RWPE2 (cell line): ENCODE data around the gene MAN1A1.

Experiments used
- ATAC-seq: fragments of 200-7000 bp; cut with Tn5 transposase; 3 replicates; pipeline ENCODE4 v1.9.1; 2021; ENCODE audit warnings: low read depth
- DNase-seq: peaks from one replicate; pipeline ENCODE4 v3.0.0-alpha.2; 2020; ENCODE audit warnings: low spot score
- H3K27ac ChIP-seq: fragments of 450-650 bp; 2 replicates; pipeline ENCODE4 v1.5.1; 2017; ENCODE audit warnings: mild to moderate bottlenecking; ENCODE audit not compliant: poor library complexity, severe bottlenecking
- H3K27me3 ChIP-seq: fragments of 250-450 bp; sonication (Bioruptor Pico); 2 replicates; pipeline ENCODE4 v1.5.1; 2021; ENCODE audit warnings: mild to moderate bottlenecking, moderate library complexity; ENCODE audit not compliant: insufficient read depth, poor library complexity, severe bottlenecking
- H3K36me3 ChIP-seq: fragments of 250-450 bp; sonication (Bioruptor Pico); 2 replicates; pipeline ENCODE4 v1.5.1; 2020; ENCODE audit warnings: low read depth, mild to moderate bottlenecking, moderate library complexity
- H3K4me1 ChIP-seq: fragments of 250-450 bp; sonication (Bioruptor Pico); 2 replicates; pipeline ENCODE4 v1.5.1; 2021; ENCODE audit warnings: mild to moderate bottlenecking, moderate library complexity; ENCODE audit not compliant: insufficient read depth, poor library complexity, severe bottlenecking
- H3K4me3 ChIP-seq: fragments of 250-450 bp; sonication (Bioruptor Pico); 2 replicates; pipeline ENCODE4 v1.5.1; 2021; ENCODE audit warnings: mild to moderate bottlenecking, moderate library complexity; ENCODE audit not compliant: severe bottlenecking
- H3K9me3 ChIP-seq: fragments of 250-450 bp; sonication (Bioruptor Pico); 2 replicates; pipeline ENCODE4 v1.5.1; 2021; ENCODE audit warnings: mild to moderate bottlenecking, moderate library complexity; ENCODE audit not compliant: severe bottlenecking
- CTCF ChIP-seq: fragments of 450-650 bp; IDR thresholded peaks from one replicate; pipeline ENCODE4 v1.5.1; 2017; ENCODE audit warnings: mild to moderate bottlenecking, moderate library complexity; ENCODE audit not compliant: poor library complexity, severe bottlenecking

MAN1A1 gene

GRCh38 chr6:119230160-119230559 is 119.4 kb downstream of the MAN1A1 start:
- Histone ChIP-seq H3K4me1 (no peaks in the 10 kb centered on the region), H3K9me3 (peaks cover 2% of the 10 kb centered on the region), H3K36me3 (no peaks in the 10 kb centered on the region), H3K4me3 (no peak overlapping the region), H3K27me3 (no peaks in the 10 kb centered on the region), H3K27ac (no peak overlapping the region)
- DNase-seq (no peak), ATAC-seq (no peak)
- no peak for TF ChIP-seq CTCF

- no peak for ATAC-seq
- Histone ChIP-seq H3K36me3 (no peaks in the 10 kb centered on the region), H3K9me3 (peaks cover 2% of the 10 kb centered on the region), H3K4me1 (no peaks in the 10 kb centered on the region), H3K4me3 (no peak overlapping the region), H3K27ac (no peak overlapping the region), H3K27me3 (no peaks in the 10 kb centered on the region)
- no peak for DNase-seq
- TF ChIP-seq CTCF, result no peak
Observed at GRCh38 chr6:119227377-119227776, 122.2 kb downstream of the MAN1A1 start.

GRCh38 chr6:119226089-119226488 is 123.5 kb downstream of the MAN1A1 start:
- Histone ChIP-seq H3K9me3 (peaks cover 1% of the 10 kb centered on the region), H3K4me3 (no peak overlapping the region), H3K36me3 (no peaks in the 10 kb centered on the region), H3K4me1 (no peaks in the 10 kb centered on the region), H3K27me3 (no peaks in the 10 kb centered on the region), H3K27ac (no peak overlapping the region)
- no peak for TF ChIP-seq CTCF
- no peak for ATAC-seq
- no peak for DNase-seq

- no peaks in the 10 kb centered on the region for H3K4me1 ChIP-seq
- TF ChIP-seq CTCF, result no peak
- no peaks in the 10 kb centered on the region for H3K9me3 ChIP-seq
- H3K4me3 ChIP-seq, result no peak overlapping the region
- no peak overlapping the region for H3K27ac ChIP-seq
- no peak for ATAC-seq
- H3K27me3 ChIP-seq, result no peaks in the 10 kb centered on the region
- no peak for DNase-seq
- H3K36me3 ChIP-seq, result no peaks in the 10 kb centered on the region
Observed at GRCh38 chr6:119224095-119224701, 125.4 kb downstream of the MAN1A1 start.

GRCh38 chr6:119220452-119220851 is 129.1 kb downstream of the MAN1A1 start:
- ATAC-seq (no peak), DNase-seq (no peak)
- H3K9me3 ChIP-seq, result no peaks in the 10 kb centered on the region
- H3K4me3 ChIP-seq, result no peak overlapping the region
- no peaks in the 10 kb centered on the region for H3K36me3 ChIP-seq
- H3K27ac ChIP-seq, result no peak overlapping the region
- H3K4me1 ChIP-seq, result no peaks in the 10 kb centered on the region
- no peaks in the 10 kb centered on the region for H3K27me3 ChIP-seq
- TF ChIP-seq CTCF, result no peak
